D721Med (cell line): ENCODE data around the gene OR9A4.

ENCODE experiments used
- DNase-seq: peaks from one replicate; pipeline ENCODE4 v3.0.0; 2011; ENCODE audit warnings: low spot score; ENCODE audit not compliant: insufficient read length
- FAIRE-seq: peaks from 2 replicates; lab custom pipeline; 2011; peaks lifted over from hg19 to GRCh38; lab: Jason Lieb, UNC
- TF ChIP-seq, protein P1 (sequence below): IDR thresholded peaks from 2 replicates; pipeline ENCODE4 v1.5.1; 2012; ENCODE audit warnings: mild to moderate bottlenecking, control low read depth; ENCODE audit not compliant: insufficient read depth; ENCODE audit errors: missing control alignments

Gene OR9A4

DNA sequence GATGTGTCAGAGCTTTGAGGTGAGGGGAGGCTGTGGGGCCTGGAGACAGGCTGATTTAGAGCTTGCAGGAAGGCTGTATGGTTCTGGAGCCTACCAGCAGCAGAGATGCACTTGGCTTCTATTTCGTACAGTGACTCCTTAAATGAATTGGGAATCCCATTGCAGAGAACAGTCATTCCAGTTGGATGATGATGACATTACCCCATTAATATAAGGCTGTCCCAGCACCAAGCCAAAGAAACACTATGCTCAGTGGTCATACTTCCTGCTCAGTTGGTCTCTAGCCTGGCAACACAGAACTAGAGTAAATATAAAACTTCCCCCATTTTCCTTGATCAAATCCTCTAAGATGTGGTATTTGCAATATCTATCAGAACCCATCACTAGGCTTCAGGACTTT lies 36.3 kb downstream of the OR9A4 start:
- DNase-seq: no peak

GRCh38 chr7:141954334-141954733 lies 38.1 kb downstream of the OR9A4 start:
- FAIRE-seq: no peak
- no peak for DNase-seq
- TF ChIP-seq, protein P1, sequence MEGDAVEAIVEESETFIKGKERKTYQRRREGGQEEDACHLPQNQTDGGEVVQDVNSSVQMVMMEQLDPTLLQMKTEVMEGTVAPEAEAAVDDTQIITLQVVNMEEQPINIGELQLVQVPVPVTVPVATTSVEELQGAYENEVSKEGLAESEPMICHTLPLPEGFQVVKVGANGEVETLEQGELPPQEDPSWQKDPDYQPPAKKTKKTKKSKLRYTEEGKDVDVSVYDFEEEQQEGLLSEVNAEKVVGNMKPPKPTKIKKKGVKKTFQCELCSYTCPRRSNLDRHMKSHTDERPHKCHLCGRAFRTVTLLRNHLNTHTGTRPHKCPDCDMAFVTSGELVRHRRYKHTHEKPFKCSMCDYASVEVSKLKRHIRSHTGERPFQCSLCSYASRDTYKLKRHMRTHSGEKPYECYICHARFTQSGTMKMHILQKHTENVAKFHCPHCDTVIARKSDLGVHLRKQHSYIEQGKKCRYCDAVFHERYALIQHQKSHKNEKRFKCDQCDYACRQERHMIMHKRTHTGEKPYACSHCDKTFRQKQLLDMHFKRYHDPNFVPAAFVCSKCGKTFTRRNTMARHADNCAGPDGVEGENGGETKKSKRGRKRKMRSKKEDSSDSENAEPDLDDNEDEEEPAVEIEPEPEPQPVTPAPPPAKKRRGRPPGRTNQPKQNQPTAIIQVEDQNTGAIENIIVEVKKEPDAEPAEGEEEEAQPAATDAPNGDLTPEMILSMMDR: no peak

More for the DNA sequence above, 36.3 kb downstream of the OR9A4 start:
- no peak for FAIRE-seq
- TF ChIP-seq, protein P1: no peak

GRCh38 chr7:141956084-141956483 lies 39.9 kb downstream of the OR9A4 start:
- no peak for DNase-seq

DNA sequence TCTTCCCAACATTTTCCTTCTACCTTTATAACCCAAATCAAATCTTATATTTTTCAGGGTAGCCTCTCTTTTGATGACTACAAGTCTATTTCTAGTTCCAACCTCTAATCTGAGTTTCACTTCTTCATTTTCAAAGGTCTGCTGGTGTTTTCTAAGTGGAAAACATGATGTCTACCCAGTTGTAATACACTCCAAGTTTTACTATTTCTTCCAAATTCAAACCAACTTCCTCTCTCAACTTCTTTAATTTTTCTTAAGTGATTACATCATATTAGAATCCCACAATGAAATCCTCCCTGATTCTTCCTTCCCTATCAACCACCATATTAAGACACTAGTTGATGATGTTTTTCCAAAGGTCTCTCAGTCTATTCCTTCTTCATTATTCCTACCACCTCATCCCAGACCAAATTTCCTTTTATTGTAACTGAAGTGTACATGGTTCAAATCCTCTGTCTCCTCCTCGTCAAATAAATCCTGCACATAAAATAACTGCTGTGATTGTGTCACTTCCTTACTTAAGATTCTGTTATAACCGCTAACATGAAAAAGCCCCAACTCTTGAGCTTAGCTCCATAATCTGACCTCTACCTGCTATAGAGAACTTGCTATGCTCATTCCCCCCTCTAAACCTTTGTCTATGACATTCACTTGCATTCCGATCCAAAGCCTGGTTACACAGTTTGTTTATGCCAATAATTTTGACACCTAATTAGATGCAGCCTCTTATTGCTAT lies 44.7 kb downstream of the OR9A4 start:
- no peak for DNase-seq
- FAIRE-seq: no peak

More at GRCh38 chr7:141956084-141956483, 39.9 kb downstream of the OR9A4 start:
- no peak for FAIRE-seq
- TF ChIP-seq, protein P1: no peak

More for the DNA sequence above, 44.7 kb downstream of the OR9A4 start:
- TF ChIP-seq, protein P1: no peak
